Thyroid gland (tissue), 4 donors: ENCODE measurements around the gene ARTN.

Experiments used
- POLR2A ChIP-seq, 2 donors: fragments of 450-650 bp; IDR thresholded peaks; one replicate each; pipeline ENCODE4 v1.6.1; 2017; ENCODE audit warnings: antibody characterized with exemption in 2 of 2, mild to moderate bottlenecking in 2 of 2, moderate library complexity in 1 of 2
- TF ChIP-seq, protein P1 (sequence below), 6 experiments: fragments of 200-600 bp in 3 of 6; fragments of 450-650 bp in 3 of 6; sonication (generic) in 3 of 6; IDR thresholded peaks; one replicate each; pipeline ENCODE4 v1.5.1; 2016 to 2019; ENCODE audit warnings: antibody characterized with exemption in 6 of 6, mild to moderate bottlenecking in 2 of 6, inconsistent platforms in 1 of 6, moderate library complexity in 1 of 6

DNA sequence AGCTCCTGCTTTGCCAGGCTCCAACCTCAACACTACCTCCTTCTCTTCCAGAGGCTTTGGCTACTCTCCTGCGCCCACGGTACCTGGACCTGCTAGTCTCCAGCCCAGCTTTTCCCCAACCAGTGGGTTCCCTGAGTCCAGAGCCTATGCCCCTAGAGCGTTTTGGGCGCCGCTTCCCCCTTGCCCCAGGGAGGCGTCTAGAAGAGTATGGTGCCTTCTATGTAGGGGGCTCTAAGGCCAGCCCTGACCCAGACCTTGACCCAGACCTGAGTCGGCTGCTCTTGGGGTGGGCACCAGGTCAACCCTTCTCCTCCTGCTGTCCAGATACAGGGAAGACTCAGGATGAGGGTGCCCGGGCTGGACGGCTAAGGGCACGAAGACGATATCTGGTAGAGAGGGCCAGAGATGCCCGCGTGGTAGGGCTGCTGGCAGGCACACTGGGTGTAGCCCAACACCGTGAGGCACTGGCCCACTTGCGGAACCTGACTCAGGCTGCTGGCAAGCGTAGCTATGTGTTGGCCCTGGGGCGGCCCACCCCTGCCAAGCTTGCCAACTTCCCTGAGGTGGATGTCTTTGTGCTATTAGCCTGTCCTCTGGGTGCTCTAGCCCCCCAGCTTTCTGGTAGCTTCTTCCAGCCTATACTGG lies 37.9 kb downstream of the ARTN start:
- TF ChIP-seq, protein P1, sequence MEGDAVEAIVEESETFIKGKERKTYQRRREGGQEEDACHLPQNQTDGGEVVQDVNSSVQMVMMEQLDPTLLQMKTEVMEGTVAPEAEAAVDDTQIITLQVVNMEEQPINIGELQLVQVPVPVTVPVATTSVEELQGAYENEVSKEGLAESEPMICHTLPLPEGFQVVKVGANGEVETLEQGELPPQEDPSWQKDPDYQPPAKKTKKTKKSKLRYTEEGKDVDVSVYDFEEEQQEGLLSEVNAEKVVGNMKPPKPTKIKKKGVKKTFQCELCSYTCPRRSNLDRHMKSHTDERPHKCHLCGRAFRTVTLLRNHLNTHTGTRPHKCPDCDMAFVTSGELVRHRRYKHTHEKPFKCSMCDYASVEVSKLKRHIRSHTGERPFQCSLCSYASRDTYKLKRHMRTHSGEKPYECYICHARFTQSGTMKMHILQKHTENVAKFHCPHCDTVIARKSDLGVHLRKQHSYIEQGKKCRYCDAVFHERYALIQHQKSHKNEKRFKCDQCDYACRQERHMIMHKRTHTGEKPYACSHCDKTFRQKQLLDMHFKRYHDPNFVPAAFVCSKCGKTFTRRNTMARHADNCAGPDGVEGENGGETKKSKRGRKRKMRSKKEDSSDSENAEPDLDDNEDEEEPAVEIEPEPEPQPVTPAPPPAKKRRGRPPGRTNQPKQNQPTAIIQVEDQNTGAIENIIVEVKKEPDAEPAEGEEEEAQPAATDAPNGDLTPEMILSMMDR (IDR thresholded peaks at IDR 0.05) = no peak
- no peak for TF ChIP-seq POLR2A (IDR thresholded peaks at IDR 0.05)
